ENCODE results near the gene EZH2.

Gene EZH2

DNA sequence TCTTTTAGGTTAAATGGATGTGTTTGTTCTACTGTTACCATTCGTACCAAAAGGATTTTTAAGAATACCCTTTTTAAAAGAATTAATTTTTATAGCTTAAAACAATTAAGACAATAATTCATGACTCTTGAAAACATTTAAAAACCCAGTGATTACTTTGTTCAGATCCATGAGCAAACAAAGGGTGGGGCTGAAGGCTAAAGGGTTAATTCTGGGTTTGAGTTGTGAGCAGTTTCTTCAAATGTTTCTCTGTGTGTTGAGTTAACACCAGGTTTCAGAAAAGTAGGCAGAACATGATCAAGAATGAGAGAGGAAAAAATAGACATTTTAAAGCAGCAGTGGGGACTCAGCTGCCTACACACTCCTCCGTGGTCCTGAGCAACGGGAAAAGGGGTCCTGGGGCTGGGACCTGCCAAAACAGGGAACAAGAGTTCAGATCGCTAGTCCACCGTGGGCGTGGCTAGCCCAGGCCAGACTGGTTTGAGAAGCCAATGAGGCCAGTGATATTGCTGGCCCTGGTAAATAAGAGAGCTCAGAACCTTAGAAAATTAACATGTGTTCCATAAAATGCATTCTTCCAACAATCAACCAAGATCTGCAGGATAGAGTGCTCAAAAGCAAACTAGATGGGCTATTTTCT, 14.9 kb upstream of the EZH2 start:
- DNase-seq = no peak

DNA sequence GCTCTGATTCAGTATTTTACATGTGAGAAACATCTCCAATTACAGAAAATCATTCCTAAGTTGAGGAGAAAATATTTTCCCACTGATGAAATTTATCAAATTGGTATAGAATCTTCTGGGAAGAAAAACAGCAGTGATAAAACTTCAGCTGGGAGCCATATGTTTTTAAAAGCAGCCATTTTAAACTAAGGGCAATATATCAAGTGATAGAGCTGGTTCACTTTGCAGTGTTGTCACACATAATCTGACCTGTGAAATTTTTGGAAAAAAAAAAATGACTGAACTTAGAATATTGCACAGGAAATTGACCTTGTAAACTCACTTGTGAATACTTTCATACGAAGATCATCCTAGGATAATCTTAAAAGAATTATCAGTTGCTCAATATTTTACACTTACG, 10.5 kb upstream of the EZH2 start:
- no peak for DNase-seq

DNA sequence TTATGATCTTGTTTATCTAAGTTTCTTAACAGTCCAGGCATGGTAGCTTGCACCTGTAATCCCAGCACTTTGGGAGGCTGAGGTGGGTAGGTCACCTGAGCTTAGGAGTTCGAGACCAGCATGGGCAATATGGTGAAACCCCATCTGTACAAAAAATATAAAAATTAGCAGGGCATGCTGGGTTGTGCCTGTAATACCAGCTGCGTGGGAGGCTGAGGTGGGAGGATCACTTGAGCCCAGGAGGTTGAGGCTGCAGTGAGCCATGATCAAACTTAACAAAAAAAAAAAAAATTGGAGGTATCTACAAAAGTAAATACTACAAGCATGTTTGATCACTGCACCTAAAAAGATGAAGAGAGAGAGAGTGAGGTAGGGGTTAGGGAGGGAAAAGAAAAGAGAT, 9.0 kb upstream of the EZH2 start:
- no peak for DNase-seq

DNA sequence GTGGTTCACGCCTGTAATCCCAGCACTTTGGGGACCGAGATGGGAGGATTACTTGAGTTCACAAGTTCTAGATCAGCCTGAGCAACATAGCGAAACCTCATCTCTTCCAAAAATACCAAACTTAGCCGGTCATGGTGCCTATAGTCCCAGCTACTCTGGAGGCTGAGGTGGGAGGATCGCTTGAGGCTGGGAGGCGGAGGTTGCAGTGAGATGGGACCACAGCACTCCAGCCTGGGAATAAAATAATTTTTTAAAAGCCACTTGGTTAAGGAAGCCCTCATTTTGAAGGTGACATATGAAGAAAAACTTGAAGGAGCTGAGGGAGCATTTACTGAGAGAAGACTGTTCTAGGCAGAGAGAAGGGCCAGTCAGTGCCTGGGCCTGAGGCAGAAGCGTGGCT, 4.2 kb upstream of the EZH2 start:
- DNase-seq = no peak

DNA sequence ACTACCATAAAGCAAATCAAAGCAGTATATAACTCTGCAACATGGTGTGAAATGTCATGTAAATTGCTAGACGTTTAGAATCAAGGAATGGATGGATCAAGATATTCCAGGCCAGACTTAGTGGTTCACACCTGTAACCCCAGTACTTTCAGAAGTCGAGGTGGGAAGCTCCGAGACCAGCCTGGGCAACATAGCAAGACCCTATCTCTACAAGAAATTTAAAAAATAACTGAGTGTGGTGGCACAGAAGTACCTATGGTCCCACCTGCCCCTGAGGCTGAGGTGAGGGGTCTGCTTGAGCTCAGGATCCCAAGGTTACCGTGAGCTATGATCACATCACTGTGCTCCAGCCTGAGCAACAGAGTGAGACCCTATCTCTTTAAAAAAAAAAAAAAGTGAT, 2.8 kb upstream of the EZH2 start:
- no peak for DNase-seq

DNA sequence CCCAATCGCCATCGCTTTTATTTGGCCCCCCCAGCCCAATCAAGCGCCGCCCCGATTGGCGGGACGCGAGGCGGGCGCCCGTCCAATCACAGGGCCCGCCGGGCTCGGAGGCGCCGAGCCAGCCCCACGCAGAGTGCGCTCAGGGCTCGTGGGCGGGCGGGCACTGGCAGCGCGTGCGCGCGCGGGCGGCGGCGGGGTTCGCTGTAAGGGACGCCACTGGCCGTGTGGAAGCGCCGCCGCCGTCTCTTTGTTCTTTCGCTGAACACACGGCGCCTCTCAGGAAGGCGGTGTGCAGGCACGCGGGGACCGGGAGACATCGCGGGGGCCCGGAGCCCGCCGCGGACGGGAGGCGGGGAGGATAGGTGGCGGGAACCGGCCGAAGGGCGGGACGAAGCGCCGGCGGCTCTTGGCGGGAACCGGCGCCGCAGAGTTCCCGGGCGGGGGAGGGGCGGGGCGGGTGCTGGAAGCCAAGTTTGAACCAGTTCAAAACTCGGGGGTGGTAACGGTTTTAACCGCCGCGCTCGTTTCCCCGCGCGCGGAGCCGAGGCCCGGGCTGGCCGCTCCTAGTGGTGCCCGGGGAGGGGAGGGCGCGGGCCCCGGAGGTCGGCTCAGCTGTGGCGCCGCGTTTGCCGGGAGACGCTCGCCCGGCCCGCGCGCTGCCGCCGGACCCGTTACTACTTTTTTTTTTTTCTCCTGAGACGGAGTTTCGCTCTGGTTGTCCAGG, 370 bp upstream of the EZH2 start:
- DNase-seq = peak; percentile 90

DNA sequence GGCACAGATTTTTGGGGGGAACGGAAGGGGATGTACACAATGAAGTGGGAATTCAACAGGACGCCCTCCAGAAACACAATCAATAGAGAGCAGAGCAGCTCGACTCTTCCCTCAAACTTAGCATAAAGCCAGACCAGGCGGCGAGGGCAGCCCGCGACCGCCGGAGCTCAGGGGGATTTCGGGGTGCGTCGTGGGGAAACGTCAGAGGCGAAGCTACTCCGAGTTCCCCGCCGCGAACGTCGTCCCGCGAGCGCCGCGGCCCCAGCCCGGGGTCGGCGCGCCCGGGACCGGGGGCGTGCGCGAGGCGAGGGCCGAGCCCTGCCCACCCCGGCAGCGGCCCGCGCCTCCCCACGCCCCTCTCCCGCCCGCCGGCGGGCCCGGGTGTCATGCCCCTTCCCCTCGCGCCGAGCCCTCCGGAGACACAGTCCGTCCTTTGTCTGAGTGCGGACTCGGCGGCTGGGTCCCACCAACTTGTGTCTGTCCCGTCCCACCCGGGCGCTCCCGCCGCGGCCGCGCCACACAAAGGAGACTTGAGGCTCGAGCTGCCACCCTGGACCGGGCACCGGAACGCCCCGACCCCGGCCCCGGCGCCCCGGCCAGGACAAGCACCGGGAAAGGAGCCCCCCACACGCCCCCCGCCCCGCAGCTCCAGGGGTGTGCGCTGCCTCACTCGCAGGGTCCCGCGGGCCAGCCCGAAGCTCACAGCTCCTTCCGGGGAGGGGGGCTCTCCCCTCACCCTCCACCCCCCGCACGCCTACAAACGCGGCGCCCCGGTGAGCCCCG, 634 bp downstream of the EZH2 start:
- no peak for DNase-seq

DNA sequence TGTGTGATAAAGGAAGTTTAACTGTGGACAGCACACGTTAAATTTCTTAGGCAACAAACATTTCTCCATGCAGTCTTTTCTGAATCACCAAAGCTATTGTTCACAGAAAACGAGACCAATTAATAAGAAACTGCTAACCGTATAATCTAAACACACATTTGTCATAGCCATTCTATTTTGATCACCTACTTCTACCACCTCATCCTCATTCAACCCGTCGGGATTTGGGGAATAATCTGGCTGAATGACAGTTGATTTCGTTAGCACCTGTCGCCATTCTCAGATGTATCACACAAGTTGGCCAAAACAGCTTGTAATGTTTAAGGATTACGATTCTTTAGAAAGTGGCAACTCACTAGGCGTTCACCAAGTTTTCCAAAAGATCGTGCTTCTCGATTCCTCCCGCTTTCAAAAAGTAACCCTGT, 1.2 kb downstream of the EZH2 start:
- DNase-seq = no peak

DNA sequence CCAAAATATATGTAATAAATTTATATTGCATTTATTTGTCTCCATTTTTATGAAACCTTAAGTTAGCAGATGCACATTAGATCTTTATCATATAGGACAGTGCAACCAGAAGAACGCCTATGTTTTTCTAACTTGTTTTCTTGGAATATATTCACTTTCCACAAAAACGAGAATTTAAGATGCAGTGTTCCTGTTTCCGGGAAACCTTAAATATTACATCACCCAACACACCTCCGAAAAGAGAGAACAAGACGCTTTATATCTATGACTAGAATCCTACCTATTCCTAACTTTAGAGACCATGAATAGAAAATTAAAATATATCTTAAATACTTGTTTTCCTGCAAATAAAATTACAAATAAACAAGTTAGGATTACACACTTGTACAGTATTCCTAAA, 1.9 kb downstream of the EZH2 start:
- no peak for DNase-seq

DNA sequence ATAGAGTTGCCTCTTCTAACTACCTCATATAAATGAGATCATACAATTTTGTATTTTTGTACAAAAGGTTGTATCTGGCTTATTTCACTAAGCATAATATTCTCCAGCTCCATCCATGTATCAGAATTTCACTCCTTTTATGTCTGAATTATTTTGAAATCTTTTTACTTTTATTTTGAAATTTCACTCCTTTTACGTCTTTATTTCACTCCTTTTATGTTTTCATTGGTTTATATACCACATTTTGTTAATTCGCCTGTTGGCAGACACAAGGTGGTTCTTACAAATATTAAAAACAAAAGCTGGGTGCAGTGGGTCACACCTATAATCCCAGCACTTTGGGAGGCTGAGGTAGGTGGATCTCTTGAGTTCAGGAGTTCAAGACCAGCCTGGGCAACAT, 5.8 kb downstream of the EZH2 start:
- no peak for DNase-seq

DNA sequence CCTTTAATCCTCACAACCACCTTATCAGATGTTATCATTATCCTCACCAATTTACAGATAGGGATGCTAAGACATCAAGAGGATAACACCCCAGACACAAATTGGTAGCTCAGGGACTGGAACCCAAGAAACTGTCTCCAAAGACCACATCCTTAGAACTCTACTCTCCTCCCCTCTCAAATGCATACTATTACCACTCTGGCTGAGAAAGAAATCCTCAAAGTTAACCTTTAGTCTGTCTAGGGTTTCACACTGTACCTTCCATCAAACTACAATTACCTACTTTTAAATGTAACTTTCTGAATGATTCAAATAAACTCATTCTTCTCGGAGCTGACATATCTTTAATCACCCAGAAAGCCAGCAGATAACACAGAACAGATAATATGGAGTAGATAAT, 6.6 kb downstream of the EZH2 start:
- no peak for DNase-seq

DNA sequence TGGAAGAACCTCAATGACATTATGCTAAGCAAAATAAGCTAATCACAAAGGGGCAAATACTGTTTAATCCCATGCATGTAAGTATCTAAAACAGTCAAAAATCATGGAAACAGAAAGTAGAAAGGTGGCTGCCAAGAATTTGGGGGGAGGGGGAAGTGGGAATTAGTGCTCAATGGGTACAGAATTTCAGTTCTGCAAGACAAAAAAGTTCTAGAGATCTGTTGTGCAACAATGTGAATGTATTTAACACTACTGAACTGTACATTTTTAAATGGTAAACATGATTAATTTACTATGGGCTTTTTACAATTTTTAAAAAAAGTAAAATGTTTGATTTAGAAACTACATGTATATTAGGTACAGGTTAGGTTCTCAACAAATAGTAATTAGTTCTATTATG, 11.9 kb downstream of the EZH2 start:
- DNase-seq = no peak

DNA sequence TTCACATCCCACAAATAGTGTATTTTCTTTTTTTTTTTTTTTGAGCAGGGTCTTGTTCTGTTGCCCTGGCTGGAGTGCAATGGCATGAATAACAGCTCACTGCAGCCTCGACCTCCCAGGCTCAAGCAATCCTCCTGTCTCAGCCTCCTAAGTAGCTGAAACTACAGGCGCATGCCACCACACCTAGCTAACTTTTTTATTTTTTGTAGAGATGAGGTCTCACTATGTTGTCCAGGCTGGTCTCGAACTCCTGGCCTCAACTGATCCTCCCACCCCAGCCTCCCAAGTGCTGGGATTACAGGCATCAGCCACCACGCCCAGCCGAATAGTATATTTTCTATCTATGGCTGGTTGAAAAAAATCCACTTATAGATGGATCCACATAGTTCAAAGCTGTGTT, 12.5 kb downstream of the EZH2 start:
- DNase-seq = no peak

DNA sequence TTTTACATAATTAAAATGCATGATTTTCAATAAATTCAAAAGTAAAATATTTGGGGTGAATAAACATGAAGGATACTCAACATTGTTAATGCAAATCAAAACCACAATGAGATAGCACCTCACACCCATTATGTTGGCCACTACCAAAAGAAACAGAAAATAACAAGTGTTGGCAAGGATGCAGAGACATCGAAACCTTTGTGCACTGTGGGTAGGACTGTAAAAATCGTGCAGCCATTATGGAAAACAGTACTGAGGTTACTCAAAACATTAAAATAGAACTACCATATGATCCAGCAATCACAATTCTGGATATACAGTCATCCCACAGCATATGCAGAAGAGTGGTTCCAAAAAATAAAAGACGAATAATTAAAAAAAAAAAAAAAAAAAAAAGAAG, 13.1 kb downstream of the EZH2 start:
- DNase-seq = no peak

DNA sequence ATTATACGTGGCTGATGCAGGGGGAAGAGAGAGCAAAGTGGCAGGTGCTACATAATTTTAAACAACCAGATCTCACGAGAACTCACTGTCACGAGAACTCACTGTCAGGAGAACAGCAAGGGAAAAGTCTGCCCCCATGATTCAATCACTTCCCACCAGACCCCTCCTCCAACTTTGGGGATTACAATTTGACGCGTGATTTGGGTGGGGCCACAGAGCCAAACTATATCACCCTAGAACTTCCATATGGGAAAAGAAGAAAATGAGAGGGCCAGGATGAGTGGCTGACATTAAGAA, 15.8 kb downstream of the EZH2 start:
- DNase-seq = no peak

DNA sequence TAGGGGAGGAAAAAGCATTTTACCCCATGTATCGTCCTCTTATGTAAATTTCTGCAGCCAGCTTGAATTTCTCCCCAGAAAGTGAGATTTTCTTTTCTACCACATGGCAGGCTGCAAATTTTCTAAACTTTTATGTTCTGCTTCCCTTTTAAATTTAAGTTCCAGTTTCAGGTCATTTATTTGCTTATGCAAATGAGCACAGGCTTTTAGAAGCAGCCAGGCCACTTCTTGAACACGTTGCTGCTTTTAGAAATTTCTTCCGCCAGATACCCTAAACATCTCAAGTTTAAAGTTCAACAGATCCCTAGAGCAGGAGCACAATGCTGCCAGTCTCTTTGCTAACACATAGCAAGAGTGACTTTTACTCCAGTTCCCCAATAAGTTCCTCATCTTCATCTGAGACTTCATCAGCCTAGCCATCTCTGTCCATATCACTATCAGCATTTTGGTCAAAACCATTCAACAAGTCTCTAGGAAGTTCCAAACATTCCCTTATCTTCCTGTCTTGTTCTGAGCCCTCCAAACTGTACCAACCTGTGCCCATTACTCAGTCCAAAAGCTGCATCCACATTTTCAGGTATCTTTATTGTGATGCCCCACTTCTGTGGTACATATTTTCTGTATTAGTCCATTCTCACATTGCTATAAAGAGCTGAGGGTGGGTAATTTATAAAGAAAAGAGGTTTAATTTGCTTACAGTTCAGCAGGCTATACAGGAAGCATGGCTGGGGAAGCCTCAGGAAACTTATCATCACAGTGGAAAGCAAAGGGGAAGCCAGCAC, 16.3 kb downstream of the EZH2 start:
- DNase-seq = no peak

DNA sequence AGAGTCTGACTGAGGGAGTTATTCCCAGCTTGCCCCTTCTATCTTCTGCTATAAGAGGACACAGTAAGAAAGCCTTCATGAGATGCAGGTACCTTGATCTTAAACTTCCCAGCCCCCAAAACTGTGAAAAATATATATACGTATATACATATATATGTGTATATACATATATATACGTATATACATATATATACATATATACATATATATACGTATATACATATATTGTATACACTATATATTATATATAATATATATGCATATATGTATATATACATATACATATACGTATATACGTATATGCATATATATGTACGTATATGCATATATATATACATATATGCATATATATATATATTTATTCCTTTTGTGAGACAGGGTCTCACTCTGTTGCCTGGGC, 17.7 kb downstream of the EZH2 start:
- no peak for DNase-seq

DNA sequence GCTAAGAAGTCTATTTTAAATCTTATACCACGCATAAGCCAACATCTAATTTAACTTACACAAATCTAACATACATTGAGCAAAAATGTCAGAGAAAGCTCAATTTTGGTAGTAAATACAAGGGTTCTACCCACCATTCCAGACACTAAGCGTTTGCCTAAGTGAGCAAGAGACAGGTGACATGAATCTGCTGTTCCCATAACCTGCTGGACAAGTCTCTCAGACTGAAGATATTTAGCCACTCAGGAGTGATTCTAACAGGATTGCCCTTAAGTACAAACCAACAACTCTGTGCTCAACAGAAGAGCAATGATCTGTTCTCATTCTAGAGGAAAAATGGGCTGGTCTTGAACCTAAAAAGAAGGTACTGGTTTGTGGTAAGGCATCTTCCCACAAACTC, 18.8 kb downstream of the EZH2 start:
- no peak for DNase-seq

DNA sequence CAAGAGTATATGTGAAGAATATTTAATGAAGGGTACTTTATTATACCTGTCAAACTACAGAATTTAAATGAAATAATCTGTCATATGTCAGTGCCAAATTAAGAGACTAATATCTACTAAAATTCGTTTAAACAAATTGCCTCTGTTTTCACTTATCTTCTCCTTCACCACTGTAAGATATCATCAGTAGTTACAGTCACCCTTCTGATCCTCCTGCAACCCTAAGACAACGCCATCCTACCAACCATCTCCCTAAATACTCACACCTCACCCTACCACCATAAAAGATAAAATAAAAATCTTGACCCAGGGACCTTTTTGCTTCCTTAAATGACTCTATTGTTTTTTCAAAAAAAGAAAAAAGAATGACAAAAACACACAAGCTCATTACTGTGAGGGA, 20.8 kb downstream of the EZH2 start:
- DNase-seq = no peak

DNA sequence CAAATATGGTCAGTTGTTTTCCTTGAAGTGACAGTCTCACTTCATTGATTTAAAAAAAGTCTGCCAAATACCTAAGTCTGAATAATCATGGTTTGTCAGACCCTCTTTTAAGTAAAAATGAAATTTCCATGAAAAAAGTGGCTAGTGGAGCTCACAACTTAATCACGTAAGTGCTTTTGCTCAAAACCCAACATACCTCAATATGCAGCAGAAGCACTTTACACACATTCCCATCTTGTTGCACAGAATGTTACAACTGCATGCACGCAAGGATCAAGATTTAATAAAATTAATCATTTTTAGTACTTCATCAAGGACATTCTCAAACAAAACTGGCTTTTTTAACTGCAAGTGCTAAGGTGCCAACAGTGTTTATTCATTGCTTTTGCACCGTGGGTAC, 21.6 kb downstream of the EZH2 start:
- DNase-seq = no peak

DNA sequence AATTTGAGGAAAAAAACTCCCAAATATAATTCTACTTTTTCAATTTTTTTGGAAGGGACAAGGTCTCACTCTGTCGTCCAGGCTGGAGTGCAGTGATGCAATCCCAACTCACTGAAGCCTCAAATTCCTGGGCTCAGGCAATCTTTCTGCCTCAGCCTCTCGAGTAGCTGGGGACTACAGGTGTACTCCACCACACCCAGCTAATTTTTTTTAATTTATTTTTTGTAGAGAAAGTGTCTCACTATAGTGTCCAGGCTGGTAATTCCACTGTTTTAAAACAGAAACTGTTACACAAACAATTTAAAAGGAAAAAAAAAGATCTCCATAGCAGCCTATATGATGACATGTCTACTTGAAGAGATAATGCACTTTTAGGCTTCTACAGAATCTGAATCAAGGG, 25.6 kb downstream of the EZH2 start:
- no peak for DNase-seq

DNA sequence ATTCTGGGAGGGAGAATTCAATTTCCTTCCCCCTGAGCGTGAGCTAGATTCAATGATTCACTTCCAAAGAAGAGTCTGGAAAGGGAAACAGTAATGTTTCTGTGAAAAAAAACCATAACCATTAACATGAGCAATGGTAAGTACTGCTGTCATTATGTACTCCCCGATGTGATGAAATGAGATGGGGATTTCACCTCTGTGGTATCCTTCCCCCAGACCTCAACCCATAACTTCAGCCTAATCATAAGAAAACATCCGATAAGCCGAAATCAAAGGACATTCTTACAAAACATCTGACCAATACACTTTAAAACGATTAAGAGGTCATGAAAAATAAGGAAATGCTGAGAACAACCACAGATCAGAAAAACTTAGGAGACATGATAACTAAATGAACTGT, 27.2 kb downstream of the EZH2 start:
- DNase-seq = no peak

DNA sequence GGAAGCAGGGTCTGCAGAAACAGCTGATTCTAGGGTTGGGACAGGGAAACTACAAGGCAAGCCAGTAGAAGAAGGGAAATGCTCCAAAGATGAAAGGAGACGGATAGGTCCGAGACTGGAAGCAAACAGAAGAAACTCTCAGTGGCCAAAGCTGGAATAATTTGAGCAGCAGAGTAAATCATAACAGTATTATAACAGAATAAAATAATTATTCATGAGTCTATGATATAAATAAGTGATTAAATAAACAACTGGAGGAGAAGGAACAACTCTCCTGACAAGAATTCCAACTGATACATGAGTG, 27.6 kb downstream of the EZH2 start:
- DNase-seq = no peak

DNA sequence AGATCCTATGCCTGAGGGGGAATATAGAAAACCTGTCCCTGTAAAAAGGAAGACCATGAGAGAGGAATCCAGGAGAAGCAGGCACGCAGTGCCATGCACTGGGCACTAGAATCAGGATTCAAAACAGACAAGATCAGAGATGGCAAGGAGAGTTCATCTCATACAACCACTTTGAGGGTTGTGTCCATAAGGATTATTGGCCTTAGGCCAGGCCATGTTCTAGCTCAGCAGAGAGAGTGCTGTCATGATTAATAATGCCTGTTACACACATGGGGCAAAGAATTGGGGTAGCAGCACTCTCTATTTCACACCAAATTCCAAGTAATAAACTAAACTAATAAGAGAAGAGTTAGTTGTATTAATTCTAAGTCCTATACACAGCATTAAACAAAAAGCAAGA, 29.1 kb downstream of the EZH2 start:
- DNase-seq = no peak
